ENCODE results near the gene TRIM40. TPM values are rescaled to one million over a fixed set of nuclear protein-coding genes. Genes with fewer than 3 reads are reported as not detected.

Gene TRIM40, protein sequence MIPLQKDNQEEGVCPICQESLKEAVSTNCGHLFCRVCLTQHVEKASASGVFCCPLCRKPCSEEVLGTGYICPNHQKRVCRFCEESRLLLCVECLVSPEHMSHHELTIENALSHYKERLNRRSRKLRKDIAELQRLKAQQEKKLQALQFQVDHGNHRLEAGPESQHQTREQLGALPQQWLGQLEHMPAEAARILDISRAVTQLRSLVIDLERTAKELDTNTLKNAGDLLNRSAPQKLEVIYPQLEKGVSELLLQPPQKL
- total RNA-seq (2022; extraction: Qiagen RNA extraction; ENCODE audit: low read depth), result not detected in 5 replicates

DNA sequence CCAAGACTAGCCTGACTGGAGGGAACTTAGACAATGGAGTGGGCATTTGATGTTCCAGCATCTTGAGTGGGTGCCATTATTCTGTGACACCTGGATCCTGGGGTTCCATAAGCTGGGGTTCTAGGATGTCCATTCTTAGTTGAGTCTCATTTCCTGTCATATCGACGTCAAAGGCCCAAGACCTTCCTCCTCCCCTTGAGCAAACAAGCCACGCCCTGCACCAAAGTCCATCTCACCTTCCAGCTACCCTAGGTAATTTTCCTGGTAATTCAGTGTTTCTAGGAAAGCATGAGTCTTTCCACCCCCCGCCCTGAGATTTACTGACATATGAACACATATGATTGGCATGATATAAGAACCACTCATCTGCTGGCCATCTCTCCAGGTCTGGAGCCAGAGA is at the start of gene TRIM40:
Gene TRIM40, plus strand, starts transcription at position 384 of the 400 bp plus-strand sequence. CDS start 897 bp downstream, outside the sequence.

DNA sequence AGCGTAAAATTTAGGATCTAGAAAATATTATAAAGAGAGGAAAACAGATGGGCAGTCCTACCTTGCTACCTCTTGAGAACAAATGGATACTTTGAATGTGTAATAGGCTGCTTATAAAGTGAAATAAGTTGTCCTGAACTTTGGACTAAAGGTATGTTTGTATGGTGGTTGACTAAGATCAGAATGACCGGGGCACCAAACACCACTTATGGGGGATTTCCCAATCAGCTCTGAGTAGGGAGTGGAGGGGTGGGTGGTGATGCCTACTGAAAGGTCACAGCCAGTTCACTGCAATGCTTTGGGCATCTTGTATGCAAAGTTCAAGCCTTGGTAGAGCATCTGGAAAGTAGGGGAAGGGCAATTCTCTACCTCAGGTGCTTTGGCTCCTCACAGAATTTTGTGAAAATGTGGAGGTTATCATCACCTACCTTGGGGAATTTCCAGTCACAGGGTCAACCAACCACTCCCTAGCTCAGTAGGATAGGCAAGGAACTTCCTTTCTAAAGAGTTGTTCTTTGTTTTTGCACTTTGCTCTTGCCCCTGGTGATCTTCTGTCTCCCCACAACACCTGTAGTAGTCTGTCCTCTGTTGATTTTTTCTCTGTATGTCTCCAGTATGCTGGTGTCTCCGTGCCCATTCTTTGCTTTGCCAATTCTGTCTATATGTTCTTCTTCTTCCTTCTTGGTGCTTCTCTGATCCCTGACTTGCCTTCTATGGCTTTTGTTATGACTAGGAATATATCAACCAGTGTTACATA is 22.8 kb upstream of the TRIM40 start, which contains the start of gene TRIM31:
Gene TRIM31, minus strand, starts transcription at position 88 of the 757 bp plus-strand sequence. CDS start 285 bp downstream, outside the sequence.

DNA sequence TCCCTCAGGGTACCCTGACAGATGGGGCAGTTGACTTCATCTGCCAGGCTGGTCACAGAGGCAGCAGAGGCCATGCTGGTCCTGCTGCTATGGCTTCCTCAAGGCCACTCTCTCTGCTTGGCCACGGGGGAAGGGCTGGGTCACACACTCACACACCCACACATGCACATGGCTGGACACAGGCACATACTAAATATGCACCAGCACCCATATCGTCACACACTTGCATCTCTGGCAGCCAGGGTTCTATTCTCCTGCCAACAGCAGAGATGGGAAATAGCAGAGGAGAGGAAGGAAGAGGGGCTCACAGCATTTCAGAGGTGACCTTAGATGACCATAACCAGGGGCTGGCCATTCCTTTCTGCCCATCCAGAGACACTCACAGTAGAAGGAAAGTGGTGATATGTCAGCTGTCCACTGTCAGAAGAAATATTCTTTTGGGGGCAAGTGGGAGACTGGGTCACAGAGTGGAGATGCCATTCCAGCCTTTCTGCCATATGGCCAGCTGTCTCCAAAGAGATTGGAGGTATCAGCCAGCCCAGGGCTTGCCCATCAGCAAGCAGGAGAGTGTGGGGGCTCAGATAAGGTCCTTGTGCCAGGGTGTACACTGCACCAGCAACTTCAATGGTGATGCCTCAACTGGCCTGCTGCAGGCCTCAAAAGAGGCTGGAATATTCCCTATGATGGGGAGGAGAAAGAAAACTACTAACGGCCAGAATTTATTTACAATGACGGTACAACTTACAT is 25.0 kb downstream of the TRIM40 start, which contains the start of gene TRIM10:
Gene TRIM10, minus strand, starts transcription at position 427 of the 747 bp plus-strand sequence. Its CDS starts 353 bp downstream, at position 74.

DNA sequence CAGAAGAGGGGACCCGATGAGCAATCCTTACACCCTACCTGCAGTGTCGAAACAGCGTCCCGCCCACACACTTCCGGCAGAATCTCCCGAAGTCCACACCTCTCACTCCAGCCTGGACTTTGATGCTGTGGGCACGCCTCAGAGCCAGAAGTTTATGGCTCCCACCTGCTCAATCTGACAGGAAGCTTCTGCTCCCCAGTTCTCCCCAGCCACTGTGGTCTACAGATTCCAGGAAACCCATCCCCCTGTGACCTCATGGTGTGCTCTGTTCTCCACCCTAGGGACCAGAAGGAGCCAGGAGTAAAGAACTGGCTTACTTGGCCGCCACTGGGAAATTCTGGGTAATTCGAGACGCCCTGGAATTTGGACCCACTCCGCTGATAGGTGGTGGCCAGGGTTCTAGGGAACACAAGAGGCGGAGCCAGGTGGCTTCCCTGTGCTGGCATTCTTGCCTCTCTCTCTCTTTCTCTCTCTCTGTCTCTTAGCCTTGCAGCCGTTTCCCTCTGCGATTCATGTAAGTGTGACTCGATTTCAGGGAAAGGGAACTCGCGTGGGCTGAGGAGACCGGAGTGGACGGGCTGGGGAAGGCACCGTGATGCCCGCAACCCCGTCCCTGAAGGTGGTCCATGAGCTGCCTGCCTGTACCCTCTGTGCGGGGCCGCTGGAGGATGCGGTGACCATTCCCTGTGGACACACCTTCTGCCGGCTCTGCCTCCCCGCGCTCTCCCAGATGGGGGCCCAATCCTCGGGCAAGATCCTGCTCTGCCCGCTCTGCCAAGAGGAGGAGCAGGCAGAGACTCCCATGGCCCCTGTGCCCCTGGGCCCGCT is 27.4 kb downstream of the TRIM40 start, which contains the start of gene TRIM15:
Gene TRIM15, plus strand, starts transcription at position 457 of the 828 bp plus-strand sequence. Its CDS starts 139 bp downstream, at position 596.

Other genes starting within 250 kb of the TRIM40 start
- gene HLA-A, start 193.6 kb upstream of the TRIM40 start, total RNA-seq (2022; extraction: Qiagen RNA extraction; ENCODE audit: low read depth), result 125 to 148 TPM (median 139 TPM) in 5 replicates
- 28.4 to 35.3 TPM (median 32.7 TPM) in 5 replicates for gene POLR1H, start 74.9 kb upstream of the TRIM40 start, total RNA-seq (2022; extraction: Qiagen RNA extraction; ENCODE audit: low read depth)
- 38.7 to 42.0 TPM (median 39.5 TPM) in 5 replicates for gene PPP1R11, start 68.9 kb upstream of the TRIM40 start, total RNA-seq (2022; extraction: Qiagen RNA extraction; ENCODE audit: low read depth)
- not detected in 5 replicates for gene RNF39, start 60.4 kb upstream of the TRIM40 start, total RNA-seq (2022; extraction: Qiagen RNA extraction; ENCODE audit: low read depth)
- gene TRIM31, start 23.1 kb upstream of the TRIM40 start, total RNA-seq (2022; extraction: Qiagen RNA extraction; ENCODE audit: low read depth), result 0.33 to 1.4 TPM (median 0.83 TPM) in 5 replicates
- gene TRIM10, start 25.1 kb downstream of the TRIM40 start, total RNA-seq (2022; extraction: Qiagen RNA extraction; ENCODE audit: low read depth), result not detected in 5 replicates
- gene TRIM15, start 27.4 kb downstream of the TRIM40 start, total RNA-seq (2022; extraction: Qiagen RNA extraction; ENCODE audit: low read depth), result not detected in 5 replicates
- gene TRIM26, start 77.3 kb downstream of the TRIM40 start, total RNA-seq (2022; extraction: Qiagen RNA extraction; ENCODE audit: low read depth), result 26.9 to 28.8 TPM (median 28.0 TPM) in 5 replicates
- gene TRIM39, start 190.8 kb downstream of the TRIM40 start, total RNA-seq (2022; extraction: Qiagen RNA extraction; ENCODE audit: low read depth), result 6.6 to 8.1 TPM (median 7.5 TPM) in 5 replicates
- 60.1 to 74.0 TPM (median 65.1 TPM) in 5 replicates for gene RPP21, start 209.0 kb downstream of the TRIM40 start, total RNA-seq (2022; extraction: Qiagen RNA extraction; ENCODE audit: low read depth)

Measured in A549 treated with GW870086 at 1 μM for 4 hours (cell line).